ENCODE measurements around the gene KCNN1. TPM values are rescaled to one million over a fixed set of nuclear protein-coding genes. Genes with fewer than 3 reads are reported as not detected.
A peak's percentile ranks its signal among the peaks of the same experiment; 100 is the strongest.
"Not testable (repeated sequence)": the region's sequence is repeated elsewhere in the genome, so short reads cannot be mapped to it uniquely, and the experiment has no call there.

Gene KCNN1
- polyA plus RNA-seq, 2 donors, result 0.02 TPM

GRCh38 chr19:17981611-17982010, 14.7 kb downstream of the KCNN1 start:
- no peak overlapping the region for H3K27ac ChIP-seq (ENCODE audit: low read depth in 2 of 2, low read length in 1 of 2)
- H3K4me1 ChIP-seq (ENCODE audit: control insufficient read depth in 2 of 2, insufficient read depth in 2 of 2, low read length in 1 of 2), result no peaks in the 10 kb centered on the region
- no peak overlapping the region for H3K4me3 ChIP-seq (ENCODE audit: low read depth in 1 of 2, low read length in 2 of 2)
- peaks cover 0 to 2% of the 10 kb centered on the region in 2 donors for H3K9me3 ChIP-seq (ENCODE audit: control insufficient read depth in 2 of 2, insufficient read depth in 1 of 2, low read depth in 1 of 2, low read length in 1 of 2)
- 92 to 94% methylated on average over 38 of the region's 38 CpGs for WGBS, 2 donors
- H3K36me3 ChIP-seq (ENCODE audit: control insufficient read depth in 2 of 2, insufficient read depth in 2 of 2, low read length in 1 of 2), result no peaks in the 10 kb centered on the region
- no peaks in the 10 kb centered on the region for H3K27me3 ChIP-seq (ENCODE audit: control insufficient read depth in 1 of 2, insufficient read depth in 2 of 2, low read length in 2 of 2)

- WGBS, 2 donors, result 80 to 84% methylated on average over 22 of the region's 22 CpGs
- Histone ChIP-seq H3K4me1 (ENCODE audit: control insufficient read depth in 2 of 2, insufficient read depth in 2 of 2, low read length in 1 of 2) (no peaks in the 10 kb centered on the region), H3K27me3 (ENCODE audit: control insufficient read depth in 1 of 2, insufficient read depth in 2 of 2, low read length in 2 of 2) (no peaks in the 10 kb centered on the region), H3K4me3 (ENCODE audit: low read depth in 1 of 2, low read length in 2 of 2) (no peak overlapping the region), H3K36me3 (ENCODE audit: control insufficient read depth in 2 of 2, insufficient read depth in 2 of 2, low read length in 1 of 2) (no peaks in the 10 kb centered on the region), H3K9me3 (ENCODE audit: control insufficient read depth in 2 of 2, insufficient read depth in 1 of 2, low read depth in 1 of 2, low read length in 1 of 2) (peaks cover 0 to 2% of the 10 kb centered on the region in 2 donors), H3K27ac (ENCODE audit: low read depth in 2 of 2, low read length in 1 of 2) (no peak overlapping the region)
Observed at GRCh38 chr19:17982430-17982829, 15.5 kb downstream of the KCNN1 start.

DNA sequence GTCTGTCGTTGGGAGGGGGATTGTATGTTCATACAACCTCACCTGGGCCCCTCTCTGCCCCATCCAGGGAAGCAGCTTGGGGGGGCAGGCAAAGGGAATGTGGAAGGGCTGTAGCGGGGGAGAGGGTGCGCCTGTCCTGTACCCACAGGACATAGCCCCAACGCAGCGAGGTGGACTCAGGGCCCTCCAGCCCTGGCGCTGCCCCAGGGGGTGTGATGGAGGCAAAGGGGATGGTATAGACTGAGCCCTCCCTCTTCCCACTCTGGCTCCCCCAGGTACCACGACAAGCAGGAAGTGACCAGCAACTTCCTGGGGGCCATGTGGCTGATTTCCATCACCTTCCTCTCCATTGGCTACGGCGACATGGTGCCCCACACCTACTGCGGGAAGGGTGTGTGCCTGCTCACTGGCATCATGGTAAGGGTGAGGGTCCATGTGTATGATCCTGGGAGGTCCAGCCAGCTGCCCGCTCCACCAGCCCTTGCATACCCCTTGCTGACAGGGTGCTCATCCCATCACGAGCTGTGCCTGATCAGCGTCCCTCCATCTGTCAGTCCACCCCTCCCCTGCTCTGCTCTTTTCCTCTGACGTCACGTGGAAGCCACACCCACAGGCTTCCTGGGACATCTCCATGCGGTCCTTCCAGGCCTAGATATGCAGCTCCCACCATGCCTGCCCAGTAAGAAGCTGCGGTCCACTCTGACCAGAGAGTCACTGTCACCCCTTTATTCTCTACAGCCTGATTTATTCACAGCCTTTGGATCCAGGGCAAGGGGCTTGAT, 18.3 kb downstream of the KCNN1 start:
- H3K27ac ChIP-seq (ENCODE audit: low read depth in 2 of 2, low read length in 1 of 2), result no peak overlapping the region
- H3K9me3 ChIP-seq (ENCODE audit: control insufficient read depth in 2 of 2, insufficient read depth in 1 of 2, low read depth in 1 of 2, low read length in 1 of 2), result peaks cover 0 to 2% of the 10 kb centered on the region in 2 donors
- WGBS, 2 donors, result 71 to 74% methylated on average over 17 of the region's 17 CpGs
- H3K4me3 ChIP-seq (ENCODE audit: low read depth in 1 of 2, low read length in 2 of 2), result no peak overlapping the region
- H3K36me3 ChIP-seq (ENCODE audit: control insufficient read depth in 2 of 2, insufficient read depth in 2 of 2, low read length in 1 of 2), result no peaks in the 10 kb centered on the region
- no peaks in the 10 kb centered on the region for H3K27me3 ChIP-seq (ENCODE audit: control insufficient read depth in 1 of 2, insufficient read depth in 2 of 2, low read length in 2 of 2)
- H3K4me1 ChIP-seq (ENCODE audit: control insufficient read depth in 2 of 2, insufficient read depth in 2 of 2, low read length in 1 of 2), result no peaks in the 10 kb centered on the region

DNA sequence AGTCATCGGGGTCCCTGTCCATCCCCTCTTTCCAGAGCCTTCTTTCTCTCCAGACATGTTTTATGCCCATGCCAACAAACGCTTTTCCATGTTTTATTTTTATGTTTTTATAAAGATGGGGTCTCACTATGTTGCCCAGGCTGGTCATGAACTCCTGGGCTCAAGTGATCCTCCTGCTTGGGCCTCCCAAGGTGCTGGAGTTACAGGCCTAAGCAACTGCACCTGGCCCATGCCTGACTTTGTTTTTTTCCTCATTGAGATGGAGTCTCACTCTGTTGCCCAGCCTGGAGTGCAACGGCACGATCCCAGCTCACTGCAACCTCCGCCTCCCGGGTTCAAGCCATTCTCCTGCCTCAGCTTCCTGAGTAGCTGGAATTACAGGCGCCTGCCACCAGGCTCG, 19.7 kb downstream of the KCNN1 start:
- not testable (repeated sequence) for H3K27ac ChIP-seq (ENCODE audit: low read depth in 2 of 2, low read length in 1 of 2); H3K36me3 ChIP-seq (ENCODE audit: control insufficient read depth in 2 of 2, insufficient read depth in 2 of 2, low read length in 1 of 2); H3K4me3 ChIP-seq (ENCODE audit: low read depth in 1 of 2, low read length in 2 of 2); H3K9me3 ChIP-seq (ENCODE audit: control insufficient read depth in 2 of 2, insufficient read depth in 1 of 2, low read depth in 1 of 2, low read length in 1 of 2); H3K4me1 ChIP-seq (ENCODE audit: control insufficient read depth in 2 of 2, insufficient read depth in 2 of 2, low read length in 1 of 2); H3K27me3 ChIP-seq (ENCODE audit: control insufficient read depth in 1 of 2, insufficient read depth in 2 of 2, low read length in 2 of 2)
- 77 to 83% methylated on average over 8 of the region's 8 CpGs for WGBS, 2 donors

- no peaks in the 10 kb centered on the region for H3K4me1 ChIP-seq (ENCODE audit: control insufficient read depth in 2 of 2, insufficient read depth in 2 of 2, low read length in 1 of 2)
- WGBS, 2 donors, result 87 to 91% methylated on average over 13 of the region's 13 CpGs
- H3K9me3 ChIP-seq (ENCODE audit: control insufficient read depth in 2 of 2, insufficient read depth in 1 of 2, low read depth in 1 of 2, low read length in 1 of 2), result no peaks in the 10 kb centered on the region
- H3K36me3 ChIP-seq (ENCODE audit: control insufficient read depth in 2 of 2, insufficient read depth in 2 of 2, low read length in 1 of 2), result no peaks in the 10 kb centered on the region
- no peak overlapping the region for H3K27ac ChIP-seq (ENCODE audit: low read depth in 2 of 2, low read length in 1 of 2)
- no peak overlapping the region for H3K4me3 ChIP-seq (ENCODE audit: low read depth in 1 of 2, low read length in 2 of 2)
- H3K27me3 ChIP-seq (ENCODE audit: control insufficient read depth in 1 of 2, insufficient read depth in 2 of 2, low read length in 2 of 2), result no peaks in the 10 kb centered on the region
Observed at GRCh38 chr19:17988161-17988560, 21.3 kb downstream of the KCNN1 start.

DNA sequence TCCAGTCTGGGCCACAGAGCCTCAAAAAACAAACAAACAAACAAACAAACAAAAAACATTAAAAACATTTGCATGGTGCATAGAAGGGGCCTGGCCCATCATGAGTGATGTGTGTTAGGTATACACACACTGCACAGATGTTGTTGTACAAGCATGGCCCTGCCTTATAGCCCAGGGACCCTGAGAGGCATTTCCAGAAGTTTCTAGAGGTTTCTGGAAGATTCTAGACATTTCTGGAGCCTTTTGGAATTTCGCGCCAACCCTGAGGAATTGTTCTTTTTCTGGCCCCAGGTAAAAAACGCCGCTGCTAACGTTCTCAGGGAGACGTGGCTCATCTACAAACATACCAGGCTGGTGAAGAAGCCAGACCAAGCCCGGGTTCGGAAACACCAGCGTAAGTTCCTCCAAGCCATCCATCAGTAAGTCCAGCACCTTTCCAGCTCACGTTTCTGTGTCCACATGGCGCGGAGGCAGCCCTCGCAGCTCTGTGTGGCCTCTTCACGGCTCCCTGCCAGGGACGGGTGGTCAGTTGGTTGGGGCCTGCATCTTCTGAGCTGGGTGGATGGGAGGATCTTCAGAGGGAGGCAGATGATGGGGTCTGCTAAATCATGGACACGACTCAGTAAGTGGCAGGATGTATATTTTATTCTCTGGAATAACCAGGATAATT, 22.7 kb downstream of the KCNN1 start:
- Histone ChIP-seq H3K27me3 (ENCODE audit: control insufficient read depth in 1 of 2, insufficient read depth in 2 of 2, low read length in 2 of 2) (no peaks in the 10 kb centered on the region), H3K4me1 (ENCODE audit: control insufficient read depth in 2 of 2, insufficient read depth in 2 of 2, low read length in 1 of 2) (no peaks in the 10 kb centered on the region), H3K36me3 (ENCODE audit: control insufficient read depth in 2 of 2, insufficient read depth in 2 of 2, low read length in 1 of 2) (no peaks in the 10 kb centered on the region), H3K9me3 (ENCODE audit: control insufficient read depth in 2 of 2, insufficient read depth in 1 of 2, low read depth in 1 of 2, low read length in 1 of 2) (no peaks in the 10 kb centered on the region), H3K27ac (ENCODE audit: low read depth in 2 of 2, low read length in 1 of 2) (no peak overlapping the region), H3K4me3 (ENCODE audit: low read depth in 1 of 2, low read length in 2 of 2) (no peak overlapping the region)
- WGBS, 2 donors, result 88 to 89% methylated on average over 16 of the region's 16 CpGs

- no peaks in the 10 kb centered on the region for H3K36me3 ChIP-seq (ENCODE audit: control insufficient read depth in 2 of 2, insufficient read depth in 2 of 2, low read length in 1 of 2)
- H3K27ac ChIP-seq (ENCODE audit: low read depth in 2 of 2, low read length in 1 of 2), result no peak overlapping the region
- 70 to 73% methylated on average over 27 of the region's 27 CpGs for WGBS, 2 donors
Observed at GRCh38 chr19:17993076-17993813, 26.3 kb downstream of the KCNN1 start.

DNA sequence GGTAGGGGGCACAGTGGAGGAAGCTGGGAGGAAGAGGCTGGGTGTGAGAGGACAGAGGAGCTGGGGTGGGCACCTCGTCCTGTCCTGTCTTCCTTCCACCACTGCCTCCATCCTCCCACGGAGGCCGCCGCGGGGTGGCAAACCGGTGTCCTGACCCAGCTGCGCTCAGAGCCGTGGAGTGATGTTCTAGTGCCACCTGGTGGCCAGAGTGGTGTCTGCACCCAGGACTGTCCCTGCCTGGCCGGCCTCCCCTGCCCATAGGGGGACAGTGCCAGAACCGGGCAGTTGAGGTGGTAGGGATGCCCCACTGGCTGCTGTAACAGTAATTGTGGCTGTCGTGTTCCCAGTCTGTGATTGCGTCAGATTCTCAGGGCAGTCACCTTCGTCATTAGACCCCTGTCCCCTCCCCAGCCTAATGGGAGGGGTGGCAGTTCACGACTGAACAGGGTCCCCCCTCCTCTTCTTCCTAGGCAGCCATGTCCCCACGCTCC, 30.0 kb downstream of the KCNN1 start:
- 10 to 12% methylated on average over 11 to 15 of the region's 15 CpGs for WGBS, 2 donors
- H3K9me3 ChIP-seq (ENCODE audit: control insufficient read depth in 2 of 2, insufficient read depth in 1 of 2, low read depth in 1 of 2, low read length in 1 of 2), result no peaks in the 10 kb centered on the region
- peaks cover 0 to 3% of the 10 kb centered on the region in 2 donors for H3K4me1 ChIP-seq (ENCODE audit: control insufficient read depth in 2 of 2, insufficient read depth in 2 of 2, low read length in 1 of 2)
- H3K36me3 ChIP-seq (ENCODE audit: control insufficient read depth in 2 of 2, insufficient read depth in 2 of 2, low read length in 1 of 2), result no peaks in the 10 kb centered on the region
- no peaks in the 10 kb centered on the region for H3K27me3 ChIP-seq (ENCODE audit: control insufficient read depth in 1 of 2, insufficient read depth in 2 of 2, low read length in 2 of 2)
- no peak overlapping the region for H3K27ac ChIP-seq (ENCODE audit: low read depth in 2 of 2, low read length in 1 of 2)
- no peak overlapping the region for H3K4me3 ChIP-seq (ENCODE audit: low read depth in 1 of 2, low read length in 2 of 2)

More at GRCh38 chr19:17993076-17993813, 26.3 kb downstream of the KCNN1 start:
- Histone ChIP-seq H3K27me3 (ENCODE audit: control insufficient read depth in 1 of 2, insufficient read depth in 2 of 2, low read length in 2 of 2) (no peaks in the 10 kb centered on the region), H3K4me1 (ENCODE audit: control insufficient read depth in 2 of 2, insufficient read depth in 2 of 2, low read length in 1 of 2) (no peaks in the 10 kb centered on the region), H3K4me3 (ENCODE audit: low read depth in 1 of 2, low read length in 2 of 2) (no peak overlapping the region), H3K9me3 (ENCODE audit: control insufficient read depth in 2 of 2, insufficient read depth in 1 of 2, low read depth in 1 of 2, low read length in 1 of 2) (no peaks in the 10 kb centered on the region)

DNA sequence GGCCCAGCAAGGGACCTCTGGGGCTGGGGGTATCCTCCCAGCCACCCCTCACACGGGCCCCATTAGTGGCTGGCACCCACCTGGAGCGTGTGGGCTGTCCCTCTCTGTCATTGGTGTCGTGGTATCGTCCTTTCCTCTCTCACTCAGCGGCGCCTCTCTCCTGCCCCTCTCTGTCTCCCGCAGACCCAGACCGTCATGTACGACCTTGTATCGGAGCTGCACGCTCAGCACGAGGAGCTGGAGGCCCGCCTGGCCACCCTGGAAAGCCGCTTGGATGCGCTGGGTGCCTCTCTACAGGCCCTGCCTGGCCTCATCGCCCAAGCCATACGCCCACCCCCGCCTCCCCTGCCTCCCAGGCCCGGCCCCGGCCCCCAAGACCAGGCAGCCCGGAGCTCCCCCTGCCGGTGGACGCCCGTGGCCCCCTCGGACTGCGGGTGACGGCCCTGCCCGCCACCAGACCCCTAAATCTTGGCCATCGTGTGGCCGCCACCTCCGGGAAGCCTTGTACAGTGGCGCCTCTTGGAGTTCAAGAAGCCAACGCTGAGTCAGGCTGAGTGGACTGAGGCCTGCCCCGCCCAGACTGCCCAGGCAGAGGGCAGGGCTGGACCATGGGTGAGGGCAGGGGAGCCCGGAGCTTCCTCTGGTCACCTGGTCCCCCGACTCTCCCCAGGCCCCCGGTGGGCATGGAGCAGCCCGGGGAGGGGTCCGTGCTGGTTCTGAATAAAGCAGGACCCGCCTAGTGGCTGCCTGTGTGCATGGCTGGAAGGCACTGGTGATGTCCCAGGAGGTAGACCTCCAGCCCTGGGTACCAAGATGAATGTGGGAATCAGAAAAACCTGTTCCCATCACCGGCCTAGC, 31.3 kb downstream of the KCNN1 start:
- 53 to 66% methylated on average over 40 to 41 of the region's 41 CpGs for WGBS, 2 donors
- H3K4me1 ChIP-seq (ENCODE audit: control insufficient read depth in 2 of 2, insufficient read depth in 2 of 2, low read length in 1 of 2), result peaks cover 0 to 7% of the 10 kb centered on the region in 2 donors
- H3K36me3 ChIP-seq (ENCODE audit: control insufficient read depth in 2 of 2, insufficient read depth in 2 of 2, low read length in 1 of 2), result no peaks in the 10 kb centered on the region
- no peaks in the 10 kb centered on the region for H3K27me3 ChIP-seq (ENCODE audit: control insufficient read depth in 1 of 2, insufficient read depth in 2 of 2, low read length in 2 of 2)
- H3K27ac ChIP-seq (ENCODE audit: low read depth in 2 of 2, low read length in 1 of 2), result peak overlapping the region in 1 of 2 donors; percentile 29
- no peak overlapping the region for H3K4me3 ChIP-seq (ENCODE audit: low read depth in 1 of 2, low read length in 2 of 2)
- no peaks in the 10 kb centered on the region for H3K9me3 ChIP-seq (ENCODE audit: control insufficient read depth in 2 of 2, insufficient read depth in 1 of 2, low read depth in 1 of 2, low read length in 1 of 2)
